HG03460 (cell line): ENCODE measurements around the gene SEC14L5.
"Not testable (repeated sequence)": the region's sequence is repeated elsewhere in the genome, so short reads cannot be mapped to it uniquely, and the experiment has no call there.

ENCODE experiments used
- ATAC-seq: cut with Tn5 transposase; IDR thresholded peaks from one replicate; pipeline ENCODE4 v1.9.1; 2021; ENCODE audit not compliant: unreplicated experiment

SEC14L5 gene

DNA sequence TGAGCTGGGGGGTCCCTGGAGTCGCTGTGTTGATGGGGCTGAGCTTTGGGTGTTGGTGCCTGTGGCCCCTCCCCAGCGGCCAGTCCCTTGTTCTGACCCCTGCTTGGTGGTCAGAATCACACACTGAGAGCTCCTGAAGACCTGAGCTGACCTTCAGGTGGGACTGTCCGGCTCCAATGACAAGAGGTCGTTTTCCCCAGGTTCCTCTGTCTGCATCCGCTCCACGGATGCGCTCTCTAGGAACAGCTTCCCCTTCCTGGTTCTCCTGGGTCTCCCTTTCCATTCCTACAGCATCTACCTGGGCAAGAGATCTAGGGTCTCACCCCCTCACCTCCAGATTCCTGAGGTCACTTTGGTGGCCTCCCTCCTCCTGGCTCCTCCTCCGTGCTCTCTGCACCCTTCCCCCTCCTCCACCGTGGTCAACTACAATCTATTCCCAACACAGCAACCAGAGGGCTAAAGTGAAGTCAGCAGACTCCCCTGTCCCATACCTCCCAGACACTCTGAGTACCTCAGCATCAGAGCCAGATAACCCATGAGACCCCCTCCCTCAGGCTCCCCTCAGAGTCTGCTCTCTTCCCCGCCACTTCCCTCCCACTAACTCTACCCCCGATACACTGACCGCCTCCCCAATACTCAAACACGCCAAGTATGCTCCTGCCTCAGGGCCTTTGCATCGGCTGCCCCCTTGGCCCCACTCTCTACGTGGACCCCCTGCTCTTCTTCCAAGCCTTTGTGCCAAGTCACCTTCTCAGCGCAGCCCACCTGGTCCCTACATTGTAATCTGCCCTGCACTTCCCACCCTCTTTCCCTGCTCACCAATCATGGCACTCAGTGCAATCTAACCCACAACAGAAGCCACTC is 9.0 kb upstream of the SEC14L5 start:
- ATAC-seq: no peak

DNA sequence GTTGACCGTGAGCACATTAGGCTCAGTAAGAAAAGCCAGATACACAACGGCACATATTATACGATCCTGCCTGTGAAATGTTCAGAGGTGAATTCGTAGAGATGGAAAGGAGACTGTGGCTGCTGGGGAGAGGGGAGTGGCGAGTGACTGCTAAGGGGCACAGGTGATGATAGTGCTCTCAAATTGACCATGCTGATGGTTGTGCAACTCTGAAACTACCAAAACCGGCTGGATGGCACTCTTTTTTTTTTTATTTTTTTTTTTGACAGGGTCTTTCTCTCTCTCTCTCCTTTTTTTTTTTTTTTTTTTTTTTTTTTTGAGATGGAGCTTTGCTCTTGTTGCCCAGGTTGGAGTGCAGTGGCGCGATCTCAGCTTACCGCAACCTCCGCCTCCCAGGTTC is 8.1 kb upstream of the SEC14L5 start:
- ATAC-seq: no peak

DNA sequence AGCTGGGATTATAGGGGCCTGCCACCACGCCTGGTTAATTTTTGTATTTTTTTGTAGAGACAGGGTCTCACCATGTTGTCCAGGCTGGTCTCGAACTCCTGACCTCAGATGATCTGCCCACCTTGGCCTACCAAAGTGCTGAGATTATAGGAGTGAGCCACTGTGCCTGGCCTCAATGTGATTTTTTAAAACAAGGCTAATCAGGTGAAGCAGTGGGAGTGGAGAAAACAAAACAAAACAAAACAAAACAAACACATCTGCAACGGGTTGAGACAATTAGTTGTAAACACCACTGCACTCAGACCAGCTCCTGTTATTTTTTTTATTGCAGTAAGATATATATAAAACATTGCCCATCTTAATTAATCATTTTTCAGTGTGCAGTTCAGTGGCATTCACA is 6.5 kb upstream of the SEC14L5 start:
- ATAC-seq: not testable (repeated sequence)

DNA sequence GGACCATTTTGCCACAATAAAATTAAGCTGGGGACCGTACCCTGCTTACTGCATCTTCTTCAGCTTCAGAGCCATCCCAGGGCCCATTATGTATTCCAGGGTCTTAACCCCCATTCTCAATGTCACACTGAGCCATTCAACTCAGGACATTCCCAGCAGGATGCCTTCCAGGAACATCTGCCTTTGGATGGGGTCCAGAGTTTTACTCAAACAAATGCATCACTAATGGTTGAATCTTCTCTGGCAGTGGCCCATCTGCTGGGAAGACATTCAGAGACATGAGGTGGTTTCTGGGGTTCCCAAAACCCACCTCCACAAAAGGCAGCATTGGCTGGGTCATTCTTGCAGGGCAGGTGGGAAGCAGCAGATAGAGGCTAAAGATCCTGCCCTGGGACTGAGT is 3.4 kb upstream of the SEC14L5 start:
- ATAC-seq: no peak

DNA sequence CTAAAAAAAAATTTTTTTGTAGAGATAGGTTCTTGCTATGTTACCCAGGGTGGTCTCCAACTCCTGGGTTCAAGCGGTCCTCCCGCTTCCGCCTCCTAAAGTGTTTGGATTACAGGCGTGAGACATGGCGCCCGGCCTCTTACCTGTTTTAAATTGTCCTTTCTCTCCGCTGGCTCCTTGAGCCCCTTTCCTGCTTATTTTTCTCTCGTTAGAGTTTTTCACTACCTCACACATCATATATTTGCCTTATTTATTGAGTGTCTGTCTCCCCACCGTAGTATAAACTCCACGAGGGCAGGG is 760 bp upstream of the SEC14L5 start:
- ATAC-seq: no peak

DNA sequence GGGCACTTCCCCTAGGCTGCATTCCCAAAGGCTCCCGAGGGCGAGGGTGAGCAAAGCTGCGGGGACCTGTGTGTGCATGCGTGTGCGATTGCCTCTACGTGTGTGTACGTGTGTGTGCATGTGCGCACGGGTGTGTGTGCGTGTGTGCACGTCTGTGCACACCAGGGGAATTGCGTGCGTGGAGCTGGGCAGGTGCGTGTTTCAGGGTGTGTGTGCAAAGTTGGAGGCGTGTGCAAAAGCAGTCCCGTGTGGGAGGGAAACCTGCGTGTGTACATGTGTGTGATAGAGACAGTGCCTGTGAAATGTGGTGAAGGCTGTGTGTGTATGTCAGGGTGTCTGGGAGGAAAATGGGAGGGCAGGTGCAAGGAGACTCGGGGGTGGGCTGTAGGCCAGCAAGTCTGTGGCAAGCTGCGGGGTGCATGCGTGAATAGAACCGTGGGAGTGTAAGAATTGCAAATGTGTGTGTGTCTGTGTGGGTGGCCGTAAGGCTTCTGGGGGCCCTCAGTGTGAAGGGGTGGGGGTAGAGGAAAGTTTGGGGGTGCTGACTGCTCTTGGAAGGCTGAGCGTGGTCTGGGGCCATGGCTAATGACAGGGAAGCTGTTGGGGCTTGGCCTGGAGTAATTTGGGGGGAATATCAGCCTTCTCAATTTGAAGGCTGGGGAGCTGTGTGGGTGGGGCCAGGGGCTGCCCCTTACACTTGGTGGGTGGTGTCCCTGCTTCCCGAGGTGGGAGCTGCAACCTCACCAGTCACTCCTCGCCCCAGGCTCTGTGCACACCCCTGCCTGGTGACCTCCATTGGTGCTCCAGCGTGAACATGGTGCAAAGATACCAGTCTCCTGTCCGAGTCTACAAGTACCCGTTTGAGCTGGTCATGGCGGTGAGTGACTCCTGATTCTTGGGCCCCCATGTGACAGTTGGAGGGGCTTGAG is 644 bp downstream of the SEC14L5 start:
- ATAC-seq: no peak

DNA sequence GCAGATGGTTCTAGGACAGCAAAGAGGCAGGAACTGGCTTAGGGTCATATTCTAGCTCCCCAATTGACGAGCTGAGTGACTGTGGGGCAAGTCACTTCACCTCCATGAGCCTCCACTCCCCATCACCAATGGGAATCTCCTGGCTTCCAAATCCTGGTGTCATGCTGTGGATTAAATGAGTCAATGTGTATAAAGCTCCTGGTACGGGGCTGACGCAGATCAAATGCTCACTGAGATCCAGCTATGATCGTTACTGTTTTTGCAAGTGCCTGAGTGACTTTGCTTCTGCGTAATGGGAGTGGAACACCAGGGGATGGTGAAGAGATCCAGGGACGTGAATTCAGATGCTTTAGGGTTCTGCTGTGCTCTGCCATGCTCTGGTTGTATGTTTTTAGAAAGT is 2.4 kb downstream of the SEC14L5 start:
- ATAC-seq: no peak

DNA sequence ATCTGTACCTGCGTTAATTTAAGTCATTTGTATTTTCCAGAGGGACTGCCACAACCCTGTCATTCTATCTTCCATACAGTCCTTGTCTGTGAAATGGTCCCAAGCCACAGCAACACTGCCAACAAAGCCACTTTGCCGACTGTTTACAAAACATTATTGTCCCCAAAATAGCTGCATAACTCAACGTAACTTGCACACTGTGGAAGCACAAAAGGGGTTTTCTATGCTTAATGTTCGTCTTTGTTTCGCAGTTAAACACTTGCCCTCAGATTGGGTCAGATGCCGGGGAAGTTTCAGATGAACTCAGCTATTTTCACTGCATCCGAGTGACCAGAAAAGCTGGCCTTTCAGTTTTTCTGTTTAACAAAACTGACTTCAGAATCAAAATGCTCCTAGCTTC is 4.6 kb downstream of the SEC14L5 start:
- ATAC-seq: no peak

DNA sequence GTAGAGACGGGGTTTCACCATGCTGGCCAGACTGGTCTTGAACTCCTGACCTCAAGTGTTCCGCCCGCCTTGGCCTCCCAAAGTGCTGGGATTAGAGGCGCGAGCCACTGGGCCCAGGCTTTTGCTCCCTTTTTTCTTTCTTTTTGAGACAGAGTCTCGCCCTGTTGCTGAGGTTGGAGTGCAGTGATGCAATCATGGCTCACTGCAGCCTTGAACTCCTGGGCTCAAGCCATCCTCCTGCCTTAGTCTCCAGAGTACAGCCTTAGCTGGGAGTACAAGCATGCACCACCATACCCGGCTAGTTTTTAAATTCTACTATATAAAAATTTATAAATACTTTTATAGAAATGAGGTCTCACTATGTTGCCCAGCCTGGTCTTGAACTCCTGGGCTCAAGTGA is 5.4 kb downstream of the SEC14L5 start:
- not testable (repeated sequence) for ATAC-seq

DNA sequence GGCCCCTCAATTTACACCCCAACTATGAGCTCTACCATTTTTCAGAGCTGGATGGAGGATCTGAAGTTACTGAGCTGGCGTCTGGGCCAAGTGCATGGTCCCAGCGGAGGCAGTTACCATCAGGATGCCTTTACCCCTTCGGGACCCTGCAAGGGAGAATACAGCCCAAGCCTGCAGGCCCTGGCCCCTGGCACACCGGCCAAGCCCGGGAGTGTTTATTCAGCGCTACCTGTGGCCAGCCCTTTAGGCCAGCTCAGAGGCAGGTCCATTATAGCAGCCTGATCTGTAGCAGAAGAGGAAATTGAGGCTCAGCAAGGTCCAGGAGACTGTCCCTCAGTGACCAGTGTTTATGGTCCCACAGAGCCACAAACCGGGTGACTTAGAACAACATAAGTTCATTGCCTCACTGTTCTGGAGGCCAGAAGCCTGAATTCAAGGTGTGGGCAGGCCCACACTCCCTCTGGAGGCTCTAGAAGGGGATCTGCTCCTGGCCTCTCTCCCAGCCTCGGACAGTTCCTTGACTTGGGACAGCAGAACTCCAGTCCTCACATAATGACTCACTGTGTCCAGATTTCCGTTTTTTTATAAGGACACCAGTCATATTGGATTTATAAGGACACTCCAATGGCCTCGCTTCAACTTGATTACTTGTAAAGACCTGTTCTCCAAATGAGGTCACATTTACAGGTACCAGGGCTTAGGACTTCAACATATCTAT is 8.8 kb downstream of the SEC14L5 start:
- no peak for ATAC-seq

DNA sequence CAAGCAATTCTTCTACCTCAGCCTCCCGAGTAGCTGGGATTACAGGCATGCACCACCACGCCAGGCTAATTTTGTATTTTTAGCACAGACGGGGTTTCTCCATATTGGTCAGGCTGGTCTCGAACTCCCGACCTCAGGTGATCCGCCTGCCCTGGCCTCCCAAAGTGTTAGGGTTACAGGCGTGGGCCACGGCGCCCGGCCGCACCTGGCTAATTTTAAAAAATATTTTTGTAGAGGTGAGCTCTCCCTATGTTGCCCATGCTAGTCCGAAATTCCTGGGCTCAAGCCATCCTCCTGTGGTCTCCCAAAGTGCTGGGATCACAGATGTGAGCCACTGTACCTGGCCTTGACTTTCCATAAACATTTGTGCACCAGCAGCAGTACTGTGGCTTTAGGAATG is 10.1 kb downstream of the SEC14L5 start:
- not testable (repeated sequence) for ATAC-seq

DNA sequence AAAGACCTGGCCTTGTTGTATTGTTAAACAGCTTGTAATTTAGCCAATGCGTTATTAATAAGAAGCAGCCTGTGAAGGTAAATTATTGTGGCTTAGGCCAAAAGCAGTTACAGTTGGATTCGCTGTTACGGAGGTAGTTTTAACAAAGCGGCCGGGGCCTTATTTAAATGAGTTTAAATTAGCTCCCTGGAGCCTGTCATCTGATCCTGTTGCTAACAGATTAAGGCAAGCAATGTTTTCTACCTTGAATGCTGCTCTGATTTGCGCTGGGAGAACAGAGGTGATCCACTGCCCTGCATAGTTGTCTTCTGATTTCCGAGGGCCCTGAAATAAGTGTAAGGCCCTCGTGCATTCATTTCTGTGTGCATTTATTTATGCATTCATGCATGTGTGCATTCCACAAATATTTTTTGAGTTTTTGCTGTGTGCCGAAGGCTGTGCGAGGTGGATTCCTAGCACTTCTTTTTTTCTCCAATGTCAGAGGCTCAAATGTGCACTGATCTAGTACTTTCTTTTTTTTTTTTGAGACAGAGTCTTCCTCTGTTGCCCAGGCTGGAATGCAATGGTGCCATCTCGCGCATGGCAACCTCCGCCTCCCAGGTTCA is 10.9 kb downstream of the SEC14L5 start:
- ATAC-seq: no peak

DNA sequence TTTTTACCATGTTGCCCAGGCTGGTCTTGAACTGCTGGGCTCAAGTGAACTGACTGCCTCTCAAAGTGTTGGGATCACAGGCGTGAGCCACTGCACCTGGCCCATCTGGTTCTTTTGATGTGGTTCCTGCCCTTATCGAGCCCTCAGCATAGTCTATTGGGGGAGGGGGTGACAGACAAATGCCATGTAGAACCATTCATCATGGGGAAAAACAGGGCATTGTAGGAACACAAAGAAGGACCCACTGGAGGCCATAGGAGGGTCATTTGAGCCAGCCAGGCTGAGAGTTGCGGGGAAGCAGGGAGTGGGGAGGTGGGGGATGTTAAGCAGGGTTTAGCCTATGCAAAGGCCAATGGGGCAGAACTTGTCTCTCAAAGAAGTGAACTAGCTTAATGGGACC is 11.9 kb downstream of the SEC14L5 start:
- no peak for ATAC-seq

DNA sequence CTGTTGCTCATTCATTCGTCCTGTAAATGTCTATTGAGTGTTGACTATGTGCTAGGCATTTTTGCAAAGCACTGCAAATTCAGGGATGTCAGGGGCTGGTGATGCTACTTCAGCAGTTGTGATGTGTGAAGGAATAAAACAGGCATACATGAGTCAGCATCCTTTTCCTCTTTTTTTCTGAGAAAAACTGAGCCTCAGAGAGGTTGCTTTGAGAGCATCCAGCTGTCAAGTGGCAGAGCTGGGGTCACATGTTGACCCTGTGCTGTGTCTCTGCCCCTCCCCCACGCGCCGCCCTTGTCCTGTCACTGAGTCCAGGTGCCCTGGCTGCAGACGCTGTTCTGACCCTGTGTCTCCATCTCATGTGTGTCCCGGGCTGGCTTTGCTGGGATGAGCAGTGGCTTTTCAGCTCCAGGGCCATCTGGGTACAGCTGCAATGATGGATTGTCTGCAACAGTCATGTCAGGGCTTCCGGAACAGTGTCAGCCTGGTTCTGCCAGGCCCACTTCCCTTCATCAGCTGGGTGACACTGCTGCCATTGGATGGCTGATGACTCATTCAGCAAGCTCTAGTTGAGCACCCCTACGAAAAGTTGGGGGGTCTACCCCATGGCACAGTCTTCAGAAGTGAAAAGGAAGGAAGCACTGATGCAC is 14.9 kb downstream of the SEC14L5 start:
- ATAC-seq: no peak

DNA sequence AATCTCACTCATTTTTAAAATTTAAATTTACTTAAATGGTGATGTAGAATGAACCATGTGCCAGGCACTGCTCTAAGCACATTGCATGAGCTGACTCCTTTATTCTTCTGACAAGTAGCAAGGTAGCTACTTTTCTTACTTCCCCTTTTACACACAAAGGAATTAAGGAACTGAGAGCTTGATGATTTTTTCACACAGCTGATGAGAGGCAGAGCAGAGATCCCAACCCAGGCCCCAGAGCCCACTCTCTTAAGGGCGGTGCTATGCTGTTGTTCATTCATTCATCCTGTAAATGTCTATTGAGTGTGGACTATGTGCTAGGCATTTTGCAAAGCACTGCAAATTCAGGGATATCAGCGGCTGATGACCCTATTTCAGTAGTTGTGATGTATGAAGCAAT is 17.9 kb downstream of the SEC14L5 start:
- peak; percentile 94 for ATAC-seq

DNA sequence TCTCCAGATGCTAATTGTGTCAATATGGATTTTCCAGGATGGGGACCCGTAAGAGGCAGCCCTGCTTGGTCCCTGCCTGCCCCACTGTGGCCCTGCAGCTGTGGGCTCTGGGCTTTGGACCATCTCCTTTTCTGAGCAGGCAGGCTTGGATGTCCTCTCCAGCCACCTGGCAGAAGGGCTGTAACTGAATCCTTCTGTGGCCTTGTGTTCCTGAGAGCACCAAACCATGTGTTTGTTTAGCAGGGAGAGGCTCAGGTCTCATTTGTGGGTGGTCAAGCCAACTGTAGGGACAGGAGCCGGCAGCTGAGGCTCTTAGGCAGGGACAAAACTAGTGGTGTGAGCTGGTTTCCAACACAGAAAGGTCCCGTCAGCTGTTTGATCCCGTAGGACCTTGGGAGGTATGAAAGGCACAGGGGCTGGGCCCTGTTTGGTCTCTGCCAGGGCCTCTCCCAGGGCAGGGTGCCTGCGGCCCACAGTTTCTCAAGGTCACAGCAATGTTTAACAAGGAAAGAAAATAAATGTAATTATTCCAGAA is 18.5 kb downstream of the SEC14L5 start:
- ATAC-seq: no peak

DNA sequence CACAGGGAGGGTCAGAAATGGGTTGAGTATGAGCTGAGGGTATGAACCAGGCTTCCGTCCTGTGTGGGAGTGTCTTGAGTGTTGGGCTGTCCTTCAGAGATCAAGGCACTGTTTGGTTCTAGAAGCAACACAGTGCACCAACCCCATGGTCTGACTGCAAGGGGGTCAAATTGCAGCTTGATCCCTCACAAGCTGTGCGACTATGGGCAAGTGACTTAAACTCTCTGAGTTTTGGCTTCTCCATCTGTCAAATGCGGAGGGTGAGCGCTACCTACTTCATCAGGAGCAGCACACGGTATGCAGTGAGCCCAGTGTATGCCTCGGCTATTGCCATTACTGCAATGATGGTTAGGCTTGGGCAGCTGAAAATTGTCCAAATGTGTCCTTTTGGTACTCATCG is 21.0 kb downstream of the SEC14L5 start:
- no peak for ATAC-seq

DNA sequence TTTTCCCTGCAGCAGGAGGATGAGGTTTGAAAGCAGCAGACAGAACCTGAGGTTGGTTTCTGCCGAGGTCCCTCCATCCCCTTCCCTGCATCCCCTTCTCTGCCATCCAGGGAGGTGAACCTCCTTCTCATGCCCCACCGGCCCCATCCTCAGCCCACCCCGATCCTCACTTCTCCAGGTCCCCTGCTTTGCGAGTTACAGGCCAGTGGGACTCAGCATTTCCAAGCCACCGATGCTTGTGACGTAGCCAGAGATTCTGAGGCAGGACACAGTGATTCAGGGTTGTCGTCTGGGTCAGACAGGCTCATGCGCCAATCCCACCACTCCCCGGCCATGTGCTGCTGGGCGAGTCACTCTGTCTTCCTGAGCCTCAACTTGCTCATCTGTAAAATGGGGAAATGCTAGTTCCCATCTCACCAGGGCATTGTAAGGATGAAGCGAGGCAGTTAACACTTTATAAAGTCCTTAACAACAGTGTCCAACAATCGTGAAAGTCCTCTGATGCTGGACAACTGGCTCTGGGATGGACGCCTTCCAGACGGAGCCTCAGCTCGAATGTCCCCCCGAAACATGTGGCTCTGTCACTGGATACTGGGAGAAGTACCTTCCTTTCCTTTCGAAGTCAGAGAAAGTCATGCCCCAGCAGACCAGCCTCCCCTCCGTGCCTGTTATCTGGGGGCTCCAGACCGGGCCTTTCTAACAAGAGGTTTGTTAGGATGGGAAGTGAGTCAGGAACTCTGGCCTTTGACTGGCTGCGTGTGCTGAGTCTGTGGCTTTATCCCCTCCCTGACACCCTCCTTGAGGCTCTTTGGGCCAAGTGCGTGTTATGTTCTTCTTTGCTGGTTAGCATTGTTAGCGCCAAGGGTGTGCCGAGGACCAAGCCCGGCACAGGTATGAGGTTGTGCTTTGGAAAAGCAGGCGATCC is 21.9 kb downstream of the SEC14L5 start:
- no peak for ATAC-seq

DNA sequence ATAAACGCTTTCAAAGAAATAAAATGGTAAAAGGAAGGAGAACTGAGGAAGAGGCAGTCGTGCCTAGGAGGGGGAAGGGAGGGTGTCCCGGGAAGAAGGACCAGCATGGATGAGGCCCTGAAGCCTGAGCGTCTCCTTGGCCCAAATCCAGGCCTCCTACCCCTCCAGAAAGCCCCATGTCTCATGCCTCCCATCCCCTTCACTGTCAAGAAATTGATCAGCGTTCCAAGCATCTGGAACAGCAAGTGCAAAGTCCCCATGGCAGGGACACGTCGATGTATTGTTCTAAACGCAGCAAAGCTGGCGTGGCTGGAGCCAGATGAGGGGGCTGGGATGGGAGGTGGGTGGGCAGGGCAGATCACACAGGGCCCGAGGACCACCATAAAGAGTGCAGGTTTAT is 22.6 kb downstream of the SEC14L5 start:
- ATAC-seq: no peak
